GM18907 (cell line): ENCODE measurements around the gene NPAP1.
"Not testable (repeated sequence)": the region's sequence is repeated elsewhere in the genome, so short reads cannot be mapped to it uniquely, and the experiment has no call there.

Experiments
- ATAC-seq: cut with Tn5 transposase; IDR thresholded peaks from one replicate; pipeline ENCODE4 v1.9.1; 2021; ENCODE audit warnings: mild to moderate bottlenecking, moderate library complexity; ENCODE audit not compliant: unreplicated experiment

The NPAP1 gene

GRCh38 chr15:24675332-24676144 is at the start of gene NPAP1:
NPAP1 (plus strand) TSS chr15:24675775; CDS start chr15:24675868, 93 bp downstream.
- no peak for ATAC-seq

GRCh38 chr15:24627443-24627842 is 48.1 kb upstream of the NPAP1 start:
- ATAC-seq, result no peak

- no peak for ATAC-seq
Observed at GRCh38 chr15:24633082-24633481, 42.5 kb upstream of the NPAP1 start.

- ATAC-seq, result not testable (repeated sequence)
Observed at GRCh38 chr15:24639412-24639811, 36.2 kb upstream of the NPAP1 start.

- ATAC-seq, result no peak
Observed at GRCh38 chr15:24645627-24646026, 29.9 kb upstream of the NPAP1 start.

- no peak for ATAC-seq
Observed at GRCh38 chr15:24659622-24660021, 16.0 kb upstream of the NPAP1 start.

- no peak for ATAC-seq
Observed at GRCh38 chr15:24662991-24663390, 12.6 kb upstream of the NPAP1 start.

- no peak for ATAC-seq
Observed at GRCh38 chr15:24676431-24676830, 856 bp downstream of the NPAP1 start.

- ATAC-seq, result no peak
Observed at GRCh38 chr15:24678485-24678884, 2.9 kb downstream of the NPAP1 start.

GRCh38 chr15:24682002-24682401 is 6.4 kb downstream of the NPAP1 start:
- no peak for ATAC-seq

GRCh38 chr15:24682905-24683304 is 7.3 kb downstream of the NPAP1 start:
- ATAC-seq, result not testable (repeated sequence)

GRCh38 chr15:24683736-24684135 is 8.2 kb downstream of the NPAP1 start:
- ATAC-seq, result no peak

- ATAC-seq, result no peak
Observed at GRCh38 chr15:24684313-24684712, 8.7 kb downstream of the NPAP1 start.

GRCh38 chr15:24696201-24696600 is 20.6 kb downstream of the NPAP1 start:
- no peak for ATAC-seq

- ATAC-seq, result no peak
Observed at GRCh38 chr15:24696842-24697241, 21.3 kb downstream of the NPAP1 start.

- no peak for ATAC-seq
Observed at GRCh38 chr15:24718289-24719082, 42.9 kb downstream of the NPAP1 start.

GRCh38 chr15:24729760-24730159 is 54.2 kb downstream of the NPAP1 start:
- no peak for ATAC-seq
